ENCODE results near the gene SF3B3. TPM values are rescaled to one million over a fixed set of nuclear protein-coding genes. Genes with fewer than 3 reads are reported as not detected.

SF3B3 gene
- total RNA-seq, 2 donors from 2014 or later: 82.1 to 95.1 TPM

DNA sequence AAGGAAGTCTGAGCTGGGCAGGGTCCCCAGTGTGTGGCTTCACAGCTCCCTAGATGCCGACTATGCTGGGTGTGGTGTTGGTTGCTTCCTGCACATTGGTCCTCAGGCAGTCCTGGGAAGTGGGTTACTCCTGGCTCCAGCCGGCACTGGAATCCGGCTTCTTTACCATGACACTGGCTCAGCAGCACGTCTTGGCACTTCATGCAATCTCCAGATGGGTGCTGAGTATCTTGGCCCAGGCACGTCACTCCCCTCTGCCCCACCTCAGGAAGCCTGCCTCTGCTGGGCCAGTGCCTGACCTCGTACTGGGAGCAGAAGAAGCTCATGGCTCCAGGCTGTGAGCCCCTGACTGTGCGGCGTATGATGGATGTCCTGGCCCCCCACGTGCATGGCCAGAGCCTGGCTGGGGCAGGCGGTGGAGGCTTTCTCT lies 44.7 kb upstream of the SF3B3 start:
- Histone ChIP-seq H3K4me1 (peaks cover 0 to 30% of the 10 kb centered on the region in 2 donors), H3K36me3 (peaks cover 56% of the 10 kb centered on the region), H3K27me3 (no peaks in the 10 kb centered on the region), H3K9me3 (no peaks in the 10 kb centered on the region), H3K4me3 (no peak overlapping the region), H3K27ac (peak overlapping the region; percentile 26 to 48)
- no peak for DNase-seq (ENCODE audit: low spot score)
- no peak for TF ChIP-seq CTCF (IDR thresholded peaks at IDR 0.05)

DNA sequence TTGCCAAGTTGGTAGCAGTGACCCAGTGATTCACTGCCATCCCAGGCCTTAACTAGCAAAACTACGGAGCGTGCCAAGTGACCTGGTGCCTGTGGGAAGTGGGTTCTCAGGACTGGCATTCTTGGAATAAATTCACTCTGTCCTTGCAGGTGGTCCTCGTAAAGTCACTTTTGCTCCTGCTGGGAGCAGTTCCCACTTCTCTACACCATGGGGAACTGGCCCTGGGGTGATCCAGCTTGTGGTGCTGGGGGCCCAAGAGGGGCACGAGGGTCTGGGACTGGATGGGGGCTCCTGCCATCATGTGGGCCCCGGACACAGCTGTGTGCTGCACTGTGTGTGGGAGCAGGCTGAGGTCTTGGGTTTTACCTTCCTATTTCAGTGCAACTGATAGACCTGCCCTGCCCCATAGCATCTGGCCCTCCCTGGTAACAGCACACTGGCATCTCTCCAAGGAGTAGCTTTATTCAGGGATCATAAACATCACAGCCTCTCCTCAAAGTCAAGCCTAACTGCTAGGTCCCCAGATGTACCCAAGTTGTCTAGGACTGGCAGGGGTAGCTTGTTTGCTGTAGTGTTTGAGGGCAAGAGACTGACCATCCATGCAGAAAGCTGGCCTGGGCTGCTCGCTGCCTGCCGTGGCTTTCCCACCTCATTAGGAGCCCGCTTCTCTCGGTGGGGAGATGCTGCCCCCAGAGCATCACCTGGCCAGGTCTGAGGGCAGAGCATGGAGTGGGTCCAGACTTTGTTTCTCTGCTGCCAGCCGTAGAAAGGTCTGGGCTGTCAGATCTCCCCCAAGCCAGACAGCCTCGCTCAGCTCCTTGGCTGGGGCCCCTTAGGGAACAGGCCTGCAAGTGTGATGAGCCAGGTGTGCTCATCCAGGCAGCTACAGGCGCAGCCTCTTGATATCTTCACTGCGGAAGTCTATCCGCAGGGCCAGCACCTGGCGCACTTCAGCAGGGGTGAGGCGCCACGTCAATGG lies 43.2 kb upstream of the SF3B3 start:
- no peak overlapping the region for H3K4me3 ChIP-seq
- H3K4me1 ChIP-seq: peaks cover 0 to 30% of the 10 kb centered on the region in 2 donors
- H3K27ac ChIP-seq: no peak overlapping the region
- DNase-seq (ENCODE audit: low spot score): no peak
- H3K9me3 ChIP-seq: no peaks in the 10 kb centered on the region
- H3K36me3 ChIP-seq: peaks cover 45% of the 10 kb centered on the region
- no peaks in the 10 kb centered on the region for H3K27me3 ChIP-seq
- TF ChIP-seq CTCF (IDR thresholded peaks at IDR 0.05): no peak

GRCh38 chr16:70481929-70482536 lies 41.6 kb upstream of the SF3B3 start:
- Histone ChIP-seq H3K4me1 (peaks cover 0 to 23% of the 10 kb centered on the region in 2 donors), H3K27ac (no peak overlapping the region), H3K4me3 (no peak overlapping the region), H3K36me3 (peaks cover 41% of the 10 kb centered on the region), H3K27me3 (no peaks in the 10 kb centered on the region), H3K9me3 (no peaks in the 10 kb centered on the region)
- no peak for TF ChIP-seq CTCF (IDR thresholded peaks at IDR 0.05)
- no peak for DNase-seq (ENCODE audit: low spot score)

GRCh38 chr16:70482624-70483023 lies 41.0 kb upstream of the SF3B3 start:
- DNase-seq (ENCODE audit: low spot score): no peak
- Histone ChIP-seq H3K4me3 (no peak overlapping the region), H3K27me3 (no peaks in the 10 kb centered on the region), H3K9me3 (no peaks in the 10 kb centered on the region), H3K4me1 (peaks cover 0 to 23% of the 10 kb centered on the region in 2 donors), H3K27ac (no peak overlapping the region), H3K36me3 (peaks cover 41% of the 10 kb centered on the region)
- no peak for TF ChIP-seq CTCF (IDR thresholded peaks at IDR 0.05)

DNA sequence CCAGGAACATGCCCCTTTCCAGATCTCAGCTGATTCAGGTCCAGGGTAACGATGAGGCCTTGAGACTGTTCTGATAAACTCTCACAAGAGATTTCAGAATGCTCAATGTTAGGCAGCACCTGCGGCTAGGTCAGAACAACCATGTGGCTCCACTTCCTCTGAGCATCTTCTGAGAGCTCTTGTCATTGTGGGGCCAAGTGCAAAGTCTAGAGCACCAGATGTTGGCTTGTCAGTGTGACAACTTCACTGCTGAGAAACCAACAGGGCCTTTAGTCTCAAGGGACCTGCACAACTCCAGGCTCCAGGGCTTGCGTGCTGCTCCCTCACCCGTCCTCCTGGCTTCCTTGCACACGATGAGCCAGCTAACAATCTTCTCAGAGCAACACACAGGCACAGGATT lies 40.2 kb upstream of the SF3B3 start:
- Histone ChIP-seq H3K4me3 (no peak overlapping the region), H3K36me3 (peaks cover 41% of the 10 kb centered on the region)
- TF ChIP-seq CTCF (IDR thresholded peaks at IDR 0.05): no peak

More for the DNA sequence above, 40.2 kb upstream of the SF3B3 start:
- Histone ChIP-seq H3K4me1 (peaks cover 0 to 19% of the 10 kb centered on the region in 2 donors), H3K27me3 (no peaks in the 10 kb centered on the region), H3K27ac (no peak overlapping the region), H3K9me3 (no peaks in the 10 kb centered on the region)
- DNase-seq (ENCODE audit: low spot score): no peak
